Body of pancreas (tissue), 4 donors: ENCODE results near the gene CPB1.

ENCODE experiments used
- POLR2A ChIP-seq, 3 donors: fragments of 450-650 bp; IDR thresholded peaks; one replicate each; pipeline ENCODE4 v1.6.1; 2016; ENCODE audit warnings: antibody characterized with exemption in 3 of 3, mild to moderate bottlenecking in 2 of 3
- TF ChIP-seq, protein P1 (sequence below), 7 experiments: fragments of 450-650 bp in 4 of 7; fragments of 200-600 bp in 3 of 7; sonication (generic) in 3 of 7; IDR thresholded peaks; one replicate each; pipeline ENCODE4 v1.5.1; 2016 to 2019; ENCODE audit warnings: antibody characterized with exemption in 7 of 7

DNA sequence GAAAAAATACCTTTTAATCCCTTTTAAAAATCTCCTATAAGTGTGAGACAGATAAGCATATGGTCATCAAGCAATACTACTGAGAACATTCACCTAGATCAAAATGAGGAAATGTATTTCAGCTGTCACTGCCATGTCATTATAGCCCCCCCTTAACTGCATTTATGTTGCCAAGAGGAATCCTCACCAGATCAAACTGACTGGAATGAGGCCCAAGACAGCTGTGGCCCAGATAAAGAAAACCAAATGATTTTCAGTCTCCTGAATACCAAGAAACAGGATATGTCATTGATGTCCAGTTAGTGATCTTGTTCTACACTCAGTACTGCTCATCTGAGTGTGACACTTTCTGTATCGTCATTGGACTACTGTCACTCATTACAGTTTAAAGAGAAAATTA is 35.1 kb upstream of the CPB1 start:
- TF ChIP-seq, protein P1, sequence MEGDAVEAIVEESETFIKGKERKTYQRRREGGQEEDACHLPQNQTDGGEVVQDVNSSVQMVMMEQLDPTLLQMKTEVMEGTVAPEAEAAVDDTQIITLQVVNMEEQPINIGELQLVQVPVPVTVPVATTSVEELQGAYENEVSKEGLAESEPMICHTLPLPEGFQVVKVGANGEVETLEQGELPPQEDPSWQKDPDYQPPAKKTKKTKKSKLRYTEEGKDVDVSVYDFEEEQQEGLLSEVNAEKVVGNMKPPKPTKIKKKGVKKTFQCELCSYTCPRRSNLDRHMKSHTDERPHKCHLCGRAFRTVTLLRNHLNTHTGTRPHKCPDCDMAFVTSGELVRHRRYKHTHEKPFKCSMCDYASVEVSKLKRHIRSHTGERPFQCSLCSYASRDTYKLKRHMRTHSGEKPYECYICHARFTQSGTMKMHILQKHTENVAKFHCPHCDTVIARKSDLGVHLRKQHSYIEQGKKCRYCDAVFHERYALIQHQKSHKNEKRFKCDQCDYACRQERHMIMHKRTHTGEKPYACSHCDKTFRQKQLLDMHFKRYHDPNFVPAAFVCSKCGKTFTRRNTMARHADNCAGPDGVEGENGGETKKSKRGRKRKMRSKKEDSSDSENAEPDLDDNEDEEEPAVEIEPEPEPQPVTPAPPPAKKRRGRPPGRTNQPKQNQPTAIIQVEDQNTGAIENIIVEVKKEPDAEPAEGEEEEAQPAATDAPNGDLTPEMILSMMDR (IDR thresholded peaks at IDR 0.05) = no peak
- TF ChIP-seq POLR2A (IDR thresholded peaks at IDR 0.05) = no peak
